Activated effector memory CD4-positive, alpha-beta T cell treated with anti-CD3 and anti-CD28 coated beads, Interleukin-2, amount 50 U/mL, for 16 hours (primary cell): Measurements from ENCODE around the gene MRLN.
"Not testable (repeated sequence)": the region's sequence is repeated elsewhere in the genome, so short reads cannot be mapped to it uniquely, and the experiment has no call there.

Source experiments
- DNase-seq: peaks from one replicate; pipeline ENCODE4 v3.0.0-alpha.2; 2020

Gene MRLN

DNA sequence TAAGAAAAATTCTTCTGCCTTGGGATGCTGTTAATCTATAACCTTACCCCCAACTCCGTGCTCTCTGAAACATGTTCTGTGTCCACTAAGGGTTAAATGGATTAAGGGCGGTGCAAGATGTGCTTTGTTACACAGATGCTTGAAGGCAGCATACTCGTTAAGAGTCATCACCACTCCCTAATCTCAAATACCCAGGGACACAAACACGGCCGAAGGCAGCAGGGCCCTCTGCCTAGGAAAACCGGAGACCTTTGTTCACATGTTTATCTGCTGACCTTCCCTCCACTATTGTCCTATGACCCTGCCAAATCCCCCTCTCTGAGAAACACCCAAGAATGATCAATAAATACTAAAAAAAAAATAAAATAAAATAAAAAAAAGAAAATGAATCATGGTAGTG lies 8.5 kb downstream of the MRLN start:
- DNase-seq = not testable (repeated sequence)

DNA sequence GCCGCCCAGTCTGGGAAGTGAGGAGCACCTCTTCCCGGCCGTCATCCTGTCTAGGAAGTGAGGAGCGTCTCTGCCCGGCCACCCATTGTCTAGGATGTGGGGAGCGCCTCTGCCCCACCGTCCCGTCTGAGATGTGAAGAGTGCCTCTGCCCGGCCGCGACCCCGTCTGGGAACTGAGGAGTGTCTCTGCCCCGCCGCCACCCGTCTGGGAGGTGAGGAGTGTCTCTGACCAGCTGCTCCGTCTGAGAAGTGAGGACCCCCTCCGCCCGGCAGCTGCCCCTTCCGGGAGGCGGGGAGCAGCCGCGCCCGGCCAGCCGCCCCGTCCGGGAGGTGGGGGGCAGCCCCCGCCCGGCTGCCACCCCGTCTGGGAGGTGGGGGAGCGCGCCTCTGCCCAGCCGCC lies 9.1 kb downstream of the MRLN start:
- DNase-seq = not testable (repeated sequence)

- no peak for DNase-seq
Observed at GRCh38 chr10:59741583-59741982, 11.7 kb downstream of the MRLN start.

GRCh38 chr10:59741048-59741447 lies 12.2 kb downstream of the MRLN start:
- no peak for DNase-seq

GRCh38 chr10:59736749-59737148 lies 16.5 kb downstream of the MRLN start:
- no peak for DNase-seq

GRCh38 chr10:59735296-59735695 lies 18.0 kb downstream of the MRLN start:
- DNase-seq = no peak

GRCh38 chr10:59734014-59734462 lies 19.2 kb downstream of the MRLN start:
- DNase-seq = no peak

DNA sequence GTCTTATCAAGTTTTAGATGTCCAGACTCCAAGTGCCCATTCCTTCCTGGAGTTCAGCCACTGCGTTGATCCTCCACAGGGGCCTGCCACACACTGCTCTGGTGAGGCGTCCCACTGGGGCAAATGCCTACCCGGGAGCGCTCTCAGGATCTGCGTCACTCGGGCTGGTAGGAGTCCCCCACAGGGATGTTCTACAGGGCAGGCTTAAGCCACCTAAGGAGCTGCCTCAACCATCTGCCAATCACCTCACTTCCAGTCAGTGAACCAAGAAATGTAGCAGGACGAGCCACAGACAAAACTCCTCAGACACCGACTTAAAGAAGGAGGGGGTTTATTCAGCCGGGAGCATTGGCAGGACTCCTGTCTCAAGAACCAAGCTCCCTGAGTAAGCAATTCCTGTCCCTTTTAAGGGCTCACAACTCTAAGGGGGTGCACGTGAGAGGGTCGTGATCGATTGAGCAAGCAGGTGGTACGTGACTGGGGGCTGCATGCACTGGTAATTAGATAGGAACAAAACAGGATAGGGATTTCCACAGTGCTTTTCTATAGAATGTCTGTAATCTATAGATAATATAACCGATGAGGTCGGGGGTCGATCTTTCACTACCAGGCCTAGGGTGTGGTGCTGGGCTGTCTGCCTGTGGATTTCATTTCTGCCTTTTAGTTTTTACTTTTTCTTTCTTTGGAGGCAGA lies 19.8 kb downstream of the MRLN start:
- DNase-seq = not testable (repeated sequence)

GRCh38 chr10:59732849-59733248 lies 20.4 kb downstream of the MRLN start:
- not testable (repeated sequence) for DNase-seq

GRCh38 chr10:59729167-59729566 lies 24.1 kb downstream of the MRLN start:
- DNase-seq = not testable (repeated sequence)

DNA sequence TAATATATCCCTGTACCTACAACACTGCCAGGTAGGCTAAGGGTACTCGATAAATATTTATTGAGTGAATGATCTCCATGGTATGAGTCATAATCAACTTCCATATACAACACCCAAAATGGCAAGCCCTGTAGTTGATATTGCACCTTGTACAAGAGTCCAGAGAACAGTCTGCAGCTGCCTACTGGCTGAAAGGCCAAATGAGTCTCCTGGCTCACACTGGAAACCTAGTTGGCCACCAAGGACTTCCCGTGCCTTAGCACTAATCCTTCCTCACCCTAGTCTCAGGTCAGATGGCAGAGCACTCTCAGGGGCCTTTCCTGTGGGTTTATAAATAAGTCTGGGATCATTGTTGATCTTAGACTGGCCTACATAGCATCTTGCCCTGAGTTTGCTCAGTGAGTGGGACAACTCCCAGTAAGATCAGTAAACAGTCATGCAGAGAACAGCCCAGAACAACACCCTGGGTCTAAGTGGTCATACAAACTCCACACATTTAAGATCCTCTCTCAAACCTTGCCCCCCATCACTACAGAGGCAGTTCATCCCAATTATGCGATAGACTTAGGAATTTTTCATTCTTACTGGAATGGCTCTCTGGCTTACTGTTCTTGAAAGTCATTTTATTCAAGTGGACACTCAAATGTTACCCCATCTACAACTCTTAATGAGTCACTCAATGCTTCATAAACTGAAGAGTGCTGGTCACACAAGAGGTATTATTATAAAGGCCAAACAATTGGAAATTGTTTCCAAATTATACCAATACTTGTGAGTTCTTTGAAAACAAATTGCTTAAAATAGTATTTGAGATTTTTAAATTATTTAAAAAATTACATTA lies 28.9 kb downstream of the MRLN start:
- no peak for DNase-seq

DNA sequence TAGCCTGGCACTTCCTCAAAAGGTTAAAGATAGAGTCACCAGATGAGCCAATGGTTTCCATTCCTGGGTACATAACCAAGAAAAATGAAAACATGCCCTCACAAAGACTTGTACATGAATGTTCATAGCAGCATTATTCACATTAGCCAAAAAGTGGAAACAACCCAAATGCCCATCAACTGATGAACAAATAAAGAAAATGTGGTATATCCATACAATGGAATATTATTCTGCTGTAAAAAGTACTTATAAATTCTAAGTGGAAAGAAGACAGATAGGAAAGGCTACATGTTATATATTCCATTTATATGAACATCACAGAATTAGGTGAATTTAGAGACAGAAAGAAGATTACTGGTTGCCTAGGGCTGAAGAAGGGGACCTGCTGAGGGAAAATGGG lies 32.9 kb downstream of the MRLN start:
- no peak for DNase-seq

GRCh38 chr10:59719374-59719773 lies 33.9 kb downstream of the MRLN start:
- no peak for DNase-seq

DNA sequence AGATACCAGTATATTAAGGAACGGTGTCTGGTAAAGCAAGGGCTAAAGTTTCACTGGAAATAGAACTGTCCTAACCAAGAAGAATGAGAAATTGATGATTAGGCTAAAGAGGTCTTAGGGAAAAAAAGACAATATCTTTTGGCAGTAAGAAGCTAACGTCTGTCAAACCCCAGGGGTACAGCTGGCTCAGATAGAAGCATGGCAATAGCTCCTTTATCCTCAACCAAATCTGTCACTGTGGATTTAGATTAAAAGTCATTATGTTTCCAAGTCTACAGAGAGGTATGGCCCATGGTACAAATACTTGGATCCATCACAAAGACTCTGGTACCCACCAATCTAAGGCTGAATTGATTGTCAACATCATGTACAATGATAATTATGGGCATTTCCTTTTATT lies 35.0 kb downstream of the MRLN start:
- DNase-seq = no peak

GRCh38 chr10:59713196-59713821 lies 39.9 kb downstream of the MRLN start:
- DNase-seq = no peak

DNA sequence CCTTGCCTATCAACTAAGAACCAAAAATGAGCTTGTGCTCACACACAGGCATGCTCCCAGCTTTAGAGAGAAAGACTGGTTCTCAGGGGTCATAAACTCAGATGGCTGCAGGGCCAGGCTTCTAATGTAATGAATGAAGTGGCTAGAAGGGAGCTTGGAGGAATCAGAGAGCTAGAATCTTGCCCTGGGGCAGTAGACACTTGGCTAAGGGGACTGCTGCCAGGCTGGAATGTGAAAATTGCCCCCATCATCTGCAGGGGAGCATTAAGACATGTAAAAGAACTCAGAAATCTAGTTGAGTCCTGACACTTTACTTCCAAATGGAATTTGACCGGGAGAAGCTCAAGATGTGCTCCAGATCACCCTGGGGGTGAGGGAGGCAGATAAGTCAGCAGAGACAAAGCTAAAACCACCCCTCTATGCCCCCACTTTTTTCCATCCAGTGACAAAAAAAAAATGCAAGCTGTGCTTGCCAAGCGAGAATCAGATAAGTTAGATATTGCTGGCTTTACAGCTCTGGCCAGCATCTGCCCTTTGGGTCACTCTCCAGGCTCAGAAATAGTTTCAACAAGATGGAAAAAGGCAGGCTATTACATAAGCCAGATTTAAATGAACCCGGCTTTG lies 41.3 kb downstream of the MRLN start:
- DNase-seq = no peak

GRCh38 chr10:59709395-59710125 lies 43.7 kb downstream of the MRLN start, which contains the start of gene SLC16A9:
SLC16A9 (minus strand) TSS chr10:59709850; CDS start chr10:59684291, 25,559 bp downstream.
- peak; percentile 64 for DNase-seq

DNA sequence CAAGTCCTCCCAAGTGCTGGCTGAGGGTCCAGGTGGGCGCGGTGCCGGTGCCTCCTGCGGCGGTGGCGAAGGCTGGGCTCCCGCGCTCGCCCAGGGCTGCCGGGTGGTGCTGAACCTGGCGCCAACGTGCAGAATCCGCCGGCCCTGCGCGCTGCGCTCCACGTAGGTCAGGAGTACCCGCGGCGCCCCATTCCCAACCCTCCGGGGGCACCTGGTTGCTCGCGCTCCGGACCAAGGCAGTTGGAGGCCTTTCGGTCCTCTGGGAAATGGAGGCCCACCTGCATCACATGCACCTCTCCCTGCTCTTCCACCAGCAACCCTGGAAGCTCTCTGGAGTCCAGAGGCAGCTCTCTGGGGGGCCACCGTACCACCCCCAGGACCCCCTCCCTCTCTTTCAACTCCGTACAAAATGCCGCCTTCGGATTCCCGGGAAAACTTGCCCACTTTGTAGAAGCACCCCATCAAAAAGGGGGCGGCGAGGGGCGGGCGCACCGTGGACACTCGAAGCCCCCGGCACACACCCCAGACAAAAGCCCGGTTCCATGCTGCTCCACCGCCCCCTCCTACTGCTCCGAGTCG lies 44.4 kb downstream of the MRLN start:
- no peak for DNase-seq

- no peak for DNase-seq
Observed at GRCh38 chr10:59706851-59707797, 46.1 kb downstream of the MRLN start.

DNA sequence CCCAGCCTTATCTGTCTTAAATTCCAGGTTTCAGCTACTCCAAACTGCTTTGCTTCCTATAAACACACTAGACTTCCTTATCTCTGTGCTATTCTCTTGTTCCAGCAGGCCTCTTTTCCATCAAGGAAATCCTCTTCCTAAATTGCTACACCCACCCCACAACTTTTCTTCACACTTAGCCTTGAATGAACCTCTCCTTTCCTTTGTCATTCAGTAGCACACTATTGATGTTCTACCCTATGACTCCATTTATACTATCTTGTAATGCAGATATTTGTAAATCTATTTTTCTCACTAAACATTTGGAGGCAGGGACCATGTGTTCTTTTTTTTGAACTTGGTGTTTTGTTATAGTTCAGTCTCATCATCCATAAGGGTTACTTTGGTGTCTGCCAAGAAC lies 47.3 kb downstream of the MRLN start:
- no peak for DNase-seq

GRCh38 chr10:59704630-59705029 lies 48.6 kb downstream of the MRLN start:
- DNase-seq = no peak
